ENCODE results near the gene PRKG1. TPM values are rescaled to one million over a fixed set of nuclear protein-coding genes. Genes with fewer than 3 reads are reported as not detected.
"Not testable (repeated sequence)": the region's sequence is repeated elsewhere in the genome, so short reads cannot be mapped to it uniquely, and the experiment has no call there.

Gene PRKG1
- total RNA-seq, 1 donor from 2014 or later, result 26.4 TPM

DNA sequence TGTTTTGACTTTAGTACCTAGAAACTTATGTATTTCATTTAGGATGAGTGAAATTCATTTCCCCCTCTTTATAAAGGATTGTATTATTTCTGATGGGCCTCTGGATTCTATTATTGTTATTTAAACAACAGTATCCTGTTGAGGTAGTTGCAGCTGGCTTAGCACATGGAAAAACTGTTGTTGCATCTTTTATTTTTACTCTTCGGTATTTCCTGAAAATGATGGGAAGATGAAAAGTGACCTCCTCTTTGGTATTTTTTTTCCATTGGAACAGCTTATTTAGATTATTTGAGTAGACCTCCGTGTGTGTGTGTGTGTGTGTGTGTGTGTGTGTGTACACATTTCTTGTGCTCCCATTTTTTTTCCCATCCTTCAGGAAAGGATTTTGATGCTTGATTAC lies 129.8 kb downstream of the PRKG1 start:
- no peaks in the 10 kb centered on the region for H3K27me3 Mint-ChIP-seq (ENCODE audit: insufficient read depth, low read depth)
- Histone ChIP-seq H2AFZ (replicated peaks) (no peak overlapping the region), H3K36me3 (no peaks in the 10 kb centered on the region), H3K27me3 (no peaks in the 10 kb centered on the region), H3K4me3 (no peak overlapping the region), H3K79me2 (ENCODE audit: low read depth) (no peaks in the 10 kb centered on the region), H3F3A (ENCODE audit: low read depth) (peaks cover 5% of the 10 kb centered on the region), H3K9ac (no peak overlapping the region), H3K4me2 (peak overlapping the region; percentile 48), H3K9me3 (ENCODE audit: low read depth) (no peaks in the 10 kb centered on the region), H3K4me1 (peaks cover 27% of the 10 kb centered on the region), H4K20me1 (ENCODE audit: low read depth) (no peaks in the 10 kb centered on the region), H3K27ac (peak overlapping the region; percentile 56)
- TF ChIP-seq EZH2phosphoT487 (IDR thresholded peaks at IDR 0.05) (no peak), EZH2 (IDR thresholded peaks at IDR 0.05) (no peak)
- TF ChIP-seq, protein P1, sequence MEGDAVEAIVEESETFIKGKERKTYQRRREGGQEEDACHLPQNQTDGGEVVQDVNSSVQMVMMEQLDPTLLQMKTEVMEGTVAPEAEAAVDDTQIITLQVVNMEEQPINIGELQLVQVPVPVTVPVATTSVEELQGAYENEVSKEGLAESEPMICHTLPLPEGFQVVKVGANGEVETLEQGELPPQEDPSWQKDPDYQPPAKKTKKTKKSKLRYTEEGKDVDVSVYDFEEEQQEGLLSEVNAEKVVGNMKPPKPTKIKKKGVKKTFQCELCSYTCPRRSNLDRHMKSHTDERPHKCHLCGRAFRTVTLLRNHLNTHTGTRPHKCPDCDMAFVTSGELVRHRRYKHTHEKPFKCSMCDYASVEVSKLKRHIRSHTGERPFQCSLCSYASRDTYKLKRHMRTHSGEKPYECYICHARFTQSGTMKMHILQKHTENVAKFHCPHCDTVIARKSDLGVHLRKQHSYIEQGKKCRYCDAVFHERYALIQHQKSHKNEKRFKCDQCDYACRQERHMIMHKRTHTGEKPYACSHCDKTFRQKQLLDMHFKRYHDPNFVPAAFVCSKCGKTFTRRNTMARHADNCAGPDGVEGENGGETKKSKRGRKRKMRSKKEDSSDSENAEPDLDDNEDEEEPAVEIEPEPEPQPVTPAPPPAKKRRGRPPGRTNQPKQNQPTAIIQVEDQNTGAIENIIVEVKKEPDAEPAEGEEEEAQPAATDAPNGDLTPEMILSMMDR (IDR thresholded peaks at IDR 0.05), result no peak
- H3K4me1 Mint-ChIP-seq, result peaks cover 3% of the 10 kb centered on the region
- no peaks in the 10 kb centered on the region for H3K36me3 Mint-ChIP-seq
- no peak overlapping the region for H3K4me3 Mint-ChIP-seq
- H3K27ac Mint-ChIP-seq, result no peak overlapping the region
- no peak for DNase-seq (ENCODE audit: low spot score)
- H3K9me3 Mint-ChIP-seq, result no peaks in the 10 kb centered on the region

DNA sequence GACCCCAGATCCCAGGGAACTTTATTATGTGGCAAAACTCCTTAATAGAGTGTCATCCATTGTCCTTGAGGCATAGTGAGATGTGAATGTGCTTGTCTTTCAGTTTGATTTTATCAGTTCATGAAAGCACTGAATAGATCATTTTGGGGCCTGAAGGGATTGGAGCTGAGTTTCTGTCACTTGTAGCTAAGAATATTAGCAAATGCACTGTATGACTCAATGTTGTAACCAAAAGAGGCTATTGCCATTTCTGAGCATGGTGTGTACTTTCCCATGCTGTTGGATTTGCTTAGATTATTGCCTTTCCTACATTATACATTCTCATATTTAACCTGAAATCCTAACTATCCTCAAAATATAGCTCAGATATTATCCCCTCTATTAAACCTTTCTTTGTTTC lies 130.4 kb downstream of the PRKG1 start:
- H3K4me1 Mint-ChIP-seq, result peaks cover 3% of the 10 kb centered on the region
- DNase-seq (ENCODE audit: low spot score), result no peak
- no peaks in the 10 kb centered on the region for H3K36me3 Mint-ChIP-seq
- Histone ChIP-seq H3K4me3 (no peak overlapping the region), H3K9ac (no peak overlapping the region), H3K79me2 (ENCODE audit: low read depth) (no peaks in the 10 kb centered on the region), H3K36me3 (no peaks in the 10 kb centered on the region), H3K9me3 (ENCODE audit: low read depth) (no peaks in the 10 kb centered on the region), H3K4me2 (no peak overlapping the region), H4K20me1 (ENCODE audit: low read depth) (no peaks in the 10 kb centered on the region), H3K4me1 (peaks cover 27% of the 10 kb centered on the region), H3K27me3 (no peaks in the 10 kb centered on the region), H2AFZ (replicated peaks) (no peak overlapping the region), H3F3A (ENCODE audit: low read depth) (peaks cover 5% of the 10 kb centered on the region), H3K27ac (no peak overlapping the region)
- H3K27ac Mint-ChIP-seq, result no peak overlapping the region
- no peaks in the 10 kb centered on the region for H3K27me3 Mint-ChIP-seq (ENCODE audit: insufficient read depth, low read depth)
- no peaks in the 10 kb centered on the region for H3K9me3 Mint-ChIP-seq
- TF ChIP-seq, protein P1 (IDR thresholded peaks at IDR 0.05), result no peak
- TF ChIP-seq EZH2 (IDR thresholded peaks at IDR 0.05), result no peak
- no peak for TF ChIP-seq EZH2phosphoT487 (IDR thresholded peaks at IDR 0.05)
- no peak overlapping the region for H3K4me3 Mint-ChIP-seq

DNA sequence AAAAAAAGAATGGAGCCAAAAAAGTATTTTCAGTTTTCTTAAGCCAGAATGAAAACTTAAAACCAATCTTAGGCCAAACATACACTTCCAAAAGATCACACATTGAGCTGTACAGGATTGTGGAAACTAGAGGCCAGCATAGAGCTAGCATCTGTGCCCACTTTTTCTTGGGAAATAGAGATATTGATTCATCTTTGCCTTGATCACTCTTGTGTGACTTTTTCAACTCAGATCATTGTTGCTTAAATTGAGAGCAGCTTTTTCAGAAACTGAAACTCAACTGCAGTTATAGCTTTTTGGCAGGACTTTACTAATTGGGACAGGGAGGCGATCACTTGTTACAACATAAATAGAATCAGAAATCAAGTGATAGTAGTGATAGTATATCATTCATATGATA lies 132.2 kb downstream of the PRKG1 start:
- Histone ChIP-seq H3K27me3 (no peaks in the 10 kb centered on the region), H3K4me3 (no peak overlapping the region), H3K9me3 (ENCODE audit: low read depth) (no peaks in the 10 kb centered on the region), H3K27ac (no peak overlapping the region), H3F3A (ENCODE audit: low read depth) (peaks cover 5% of the 10 kb centered on the region), H3K4me2 (no peak overlapping the region), H3K4me1 (peaks cover 27% of the 10 kb centered on the region), H2AFZ (replicated peaks) (no peak overlapping the region), H3K36me3 (no peaks in the 10 kb centered on the region), H4K20me1 (ENCODE audit: low read depth) (no peaks in the 10 kb centered on the region), H3K9ac (no peak overlapping the region), H3K79me2 (ENCODE audit: low read depth) (no peaks in the 10 kb centered on the region)
- no peak for TF ChIP-seq EZH2phosphoT487 (IDR thresholded peaks at IDR 0.05)
- TF ChIP-seq, protein P1 (IDR thresholded peaks at IDR 0.05), result no peak
- no peak for TF ChIP-seq EZH2 (IDR thresholded peaks at IDR 0.05)
- Mint-ChIP-seq H3K4me1 (peaks cover 3% of the 10 kb centered on the region), H3K4me3 (no peak overlapping the region), H3K36me3 (no peaks in the 10 kb centered on the region), H3K9me3 (peaks cover 2% of the 10 kb centered on the region), H3K27me3 (ENCODE audit: insufficient read depth, low read depth) (no peaks in the 10 kb centered on the region), H3K27ac (no peak overlapping the region)
- no peak for DNase-seq (ENCODE audit: low spot score)

DNA sequence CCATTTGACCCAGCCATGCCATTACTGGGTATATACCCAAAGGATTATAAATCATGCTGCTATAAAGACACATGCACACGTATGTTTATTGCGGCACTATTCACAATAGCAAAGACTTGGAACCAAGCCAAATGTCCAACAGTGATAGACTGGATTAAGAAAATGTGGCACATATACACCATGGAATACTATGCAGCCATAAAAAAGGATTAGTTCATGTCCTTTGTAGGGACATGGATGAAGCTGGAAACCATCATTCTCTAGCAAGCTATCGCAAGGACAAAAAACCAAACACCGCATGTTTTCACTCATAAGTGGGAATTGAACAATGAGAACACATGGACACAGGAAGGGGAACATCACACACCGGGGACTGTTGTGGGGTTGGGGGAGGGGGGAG lies 138.7 kb downstream of the PRKG1 start:
- H3K27ac ChIP-seq; H3K4me3 Mint-ChIP-seq; H3K9me3 Mint-ChIP-seq; H3K4me1 Mint-ChIP-seq; H3K36me3 ChIP-seq; H3K27me3 ChIP-seq; H4K20me1 ChIP-seq (ENCODE audit: low read depth); H3K27me3 Mint-ChIP-seq (ENCODE audit: insufficient read depth, low read depth); H3K79me2 ChIP-seq (ENCODE audit: low read depth); H3K27ac Mint-ChIP-seq; H3K4me1 ChIP-seq; DNase-seq (ENCODE audit: low spot score); H3F3A ChIP-seq (ENCODE audit: low read depth); H2AFZ ChIP-seq (replicated peaks); H3K9ac ChIP-seq; H3K36me3 Mint-ChIP-seq; H3K4me3 ChIP-seq; H3K9me3 ChIP-seq (ENCODE audit: low read depth); H3K4me2 ChIP-seq: not testable (repeated sequence)
